CD4-positive, alpha-beta T cell treated with Interleukin-17A for 1 hour (primary cell): ENCODE measurements around the gene DELE1.

Source experiments
- DNase-seq: peaks from one replicate; pipeline ENCODE4 v3.0.0-alpha.2; 2020

The DELE1 gene, protein sequence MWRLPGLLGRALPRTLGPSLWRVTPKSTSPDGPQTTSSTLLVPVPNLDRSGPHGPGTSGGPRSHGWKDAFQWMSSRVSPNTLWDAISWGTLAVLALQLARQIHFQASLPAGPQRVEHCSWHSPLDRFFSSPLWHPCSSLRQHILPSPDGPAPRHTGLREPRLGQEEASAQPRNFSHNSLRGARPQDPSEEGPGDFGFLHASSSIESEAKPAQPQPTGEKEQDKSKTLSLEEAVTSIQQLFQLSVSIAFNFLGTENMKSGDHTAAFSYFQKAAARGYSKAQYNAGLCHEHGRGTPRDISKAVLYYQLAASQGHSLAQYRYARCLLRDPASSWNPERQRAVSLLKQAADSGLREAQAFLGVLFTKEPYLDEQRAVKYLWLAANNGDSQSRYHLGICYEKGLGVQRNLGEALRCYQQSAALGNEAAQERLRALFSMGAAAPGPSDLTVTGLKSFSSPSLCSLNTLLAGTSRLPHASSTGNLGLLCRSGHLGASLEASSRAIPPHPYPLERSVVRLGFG

GRCh38 chr5:141923448-141924313 lies at the start of gene DELE1:
TSS of gene DELE1 (plus strand) at chr5:141923871. CDS start at chr5:141923942, 71 bp downstream.
- peak; percentile 92 for DNase-seq

DNA sequence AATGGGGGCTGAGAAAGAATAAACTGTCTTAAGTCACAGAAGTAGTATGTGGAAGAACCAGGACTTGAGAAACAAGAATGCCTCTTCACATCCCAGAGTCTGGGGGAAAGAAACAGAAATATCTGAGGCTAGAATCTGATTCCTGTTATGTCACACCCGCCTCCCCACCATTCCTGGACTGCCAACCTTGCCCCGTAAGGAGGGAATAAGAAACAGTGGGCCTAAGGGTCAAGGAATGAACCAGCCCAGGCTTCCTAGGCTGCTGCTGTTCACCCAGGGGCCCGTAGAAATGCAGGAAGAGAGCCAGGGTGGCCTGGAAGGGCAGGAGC lies 49.8 kb upstream of the DELE1 start:
- no peak for DNase-seq

DNA sequence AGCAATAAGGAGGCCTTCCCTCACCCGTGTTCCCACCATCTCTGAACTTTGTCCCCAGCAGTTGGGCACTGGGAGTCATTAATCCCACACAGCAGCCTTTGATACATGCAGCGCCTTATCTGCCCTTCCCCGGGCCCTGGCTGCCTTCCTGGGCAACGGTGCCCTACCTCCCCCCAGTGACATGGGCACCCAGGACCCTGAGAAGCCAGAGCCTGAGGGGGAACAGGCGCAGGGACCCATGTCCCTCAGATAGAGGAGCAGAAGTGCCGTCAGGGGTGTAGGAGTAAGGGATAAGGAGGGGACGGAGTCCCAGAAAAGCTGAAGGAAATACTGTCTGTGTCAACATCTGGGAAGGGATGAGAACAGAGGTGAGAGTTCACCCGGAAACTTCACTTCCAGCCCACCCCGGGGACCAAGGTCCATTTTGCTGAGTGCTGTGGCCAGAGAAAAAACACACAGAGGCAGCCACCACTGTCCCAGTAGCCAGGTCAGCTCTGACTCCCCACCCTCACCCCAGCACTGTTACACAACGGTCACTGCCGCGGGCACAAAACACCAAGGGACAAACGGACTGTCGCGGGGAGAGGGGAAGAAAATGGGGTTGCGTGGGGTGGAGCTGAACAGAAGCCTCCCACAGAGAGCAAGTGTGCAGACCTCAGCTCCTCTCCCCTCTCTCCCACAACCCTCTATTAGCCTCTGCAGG lies 49.3 kb upstream of the DELE1 start:
- DNase-seq = no peak

GRCh38 chr5:141875022-141875740 lies 48.5 kb upstream of the DELE1 start:
- no peak for DNase-seq

DNA sequence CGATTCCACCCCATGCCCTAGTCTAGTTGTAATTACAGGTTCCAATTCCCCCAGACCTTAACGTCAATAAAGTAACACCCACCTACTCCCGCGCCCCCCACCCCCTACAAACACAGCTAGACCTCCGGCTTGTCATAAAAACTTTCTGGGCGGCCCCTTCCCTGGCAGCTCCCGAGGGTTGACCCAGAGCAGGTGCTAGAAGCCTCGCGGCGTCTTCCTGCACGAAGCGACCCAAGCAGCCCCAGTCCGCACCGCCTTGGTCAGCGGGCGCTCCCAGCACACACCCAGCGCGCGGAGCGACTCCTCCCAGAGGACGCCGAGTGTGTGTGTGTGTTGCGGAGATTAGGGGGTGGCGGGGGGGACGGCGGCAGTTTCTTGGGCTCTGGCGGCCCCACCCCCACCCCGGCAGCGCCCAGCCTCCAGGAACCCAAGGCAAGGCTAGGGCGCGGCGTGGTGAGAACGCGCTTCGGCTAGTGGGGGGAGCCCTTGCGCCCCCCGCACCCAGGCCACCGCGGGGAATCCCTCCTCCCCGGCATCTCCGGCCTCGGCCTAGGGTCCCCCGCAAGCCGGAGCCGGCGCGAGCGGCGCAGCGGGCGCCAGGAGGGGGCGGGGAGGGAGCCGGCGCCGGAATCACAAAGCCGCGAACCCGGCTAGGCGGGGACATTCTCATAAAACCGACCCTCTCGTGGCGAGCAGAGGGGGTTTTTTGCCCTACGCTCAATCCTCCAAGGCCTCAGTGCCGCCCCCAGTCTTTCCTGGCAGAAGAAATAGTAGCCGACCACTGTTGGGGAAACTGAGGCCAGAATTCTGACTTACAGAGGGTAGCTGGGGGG lies 47.7 kb upstream of the DELE1 start:
- peak; percentile 9 for DNase-seq

GRCh38 chr5:141876628-141877355 lies 46.9 kb upstream of the DELE1 start:
- peak; percentile 41 for DNase-seq

DNA sequence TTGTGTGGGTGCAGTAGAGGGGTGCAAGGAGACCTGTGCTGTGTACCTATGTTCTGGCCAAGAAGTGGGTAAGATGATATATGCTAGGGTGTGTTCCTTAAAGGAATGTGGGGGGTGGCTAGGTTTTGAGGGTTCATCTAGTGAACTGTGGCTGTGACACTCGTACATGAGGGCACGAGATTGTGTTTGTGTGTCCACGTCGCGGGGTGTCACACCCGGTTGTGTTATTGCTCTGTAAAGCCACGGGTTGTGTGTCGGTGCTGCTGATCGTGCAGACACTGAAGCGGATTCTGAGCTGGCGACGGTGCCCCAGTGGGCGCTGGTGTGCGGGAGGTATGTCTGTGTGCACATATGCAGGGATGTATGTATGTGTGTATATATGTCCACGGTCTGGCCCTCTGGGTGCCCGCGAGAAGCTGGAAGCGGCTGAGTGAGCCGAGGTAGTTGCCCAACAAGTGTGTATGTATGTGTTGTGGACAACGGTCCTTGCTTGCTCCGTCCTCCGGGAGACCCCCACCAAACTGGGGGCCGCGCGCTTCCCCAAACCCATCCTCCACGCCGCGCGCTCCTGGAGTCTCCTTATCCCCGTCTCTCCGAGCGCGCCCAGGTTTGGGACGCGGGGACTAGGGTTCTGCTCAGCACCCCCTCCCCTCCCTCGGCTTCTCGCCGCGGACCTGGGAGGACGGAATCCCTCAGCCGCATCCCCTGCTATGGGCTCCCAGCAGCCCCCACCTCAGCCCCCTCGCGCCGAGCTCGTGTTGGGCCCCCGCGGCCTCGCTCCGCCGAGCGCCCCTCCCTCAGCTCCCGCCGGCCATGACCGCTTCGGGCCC lies 46.1 kb upstream of the DELE1 start:
- DNase-seq = peak; percentile 22

- DNase-seq = peak; percentile 19
Observed at GRCh38 chr5:141878186-141878710, 45.4 kb upstream of the DELE1 start, which contains the start of gene PCDH1. TSS of gene PCDH1 (minus strand) at chr5:141878410. CDS start at chr5:141878262, 148 bp downstream.

DNA sequence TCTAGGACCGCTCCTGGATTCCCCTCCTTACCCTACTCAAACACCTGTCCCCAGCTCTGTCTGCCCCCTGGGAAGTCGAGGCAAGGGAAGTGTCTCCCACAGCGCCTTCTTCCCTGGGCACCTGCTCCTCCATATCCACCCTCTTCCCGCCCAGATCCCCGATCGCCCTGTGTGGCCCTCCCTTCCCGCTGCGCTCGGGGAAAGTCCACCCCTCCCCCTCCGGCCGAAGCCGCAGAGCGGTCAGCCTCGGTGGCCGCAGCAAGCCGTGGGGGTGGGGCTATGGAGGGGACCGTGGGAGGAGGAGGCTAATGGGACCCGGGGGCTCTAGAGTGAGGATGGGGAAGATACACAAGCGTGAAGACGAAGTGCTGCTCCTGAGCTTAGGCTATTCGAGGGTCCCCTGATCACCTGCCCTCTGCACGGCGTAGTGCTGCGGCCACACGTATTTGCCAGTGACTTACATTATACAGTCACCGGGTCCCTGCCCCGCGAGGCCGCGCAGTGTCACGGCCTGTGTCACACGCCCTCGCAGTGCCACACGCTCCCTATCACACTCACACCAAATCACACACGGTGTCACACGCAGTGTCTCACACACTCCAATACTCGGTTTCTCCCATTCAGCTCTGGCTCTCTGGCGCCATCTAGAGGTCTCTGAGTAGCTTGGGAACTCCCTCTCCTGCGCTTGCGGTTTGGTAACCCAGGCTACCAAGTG lies 44.8 kb upstream of the DELE1 start:
- peak; percentile 95 for DNase-seq

- no peak for DNase-seq
Observed at GRCh38 chr5:141879426-141879759, 44.3 kb upstream of the DELE1 start.

GRCh38 chr5:141879941-141880738 lies 43.5 kb upstream of the DELE1 start:
- DNase-seq = no peak

- DNase-seq = no peak
Observed at GRCh38 chr5:141880961-141881801, 42.5 kb upstream of the DELE1 start.

- DNase-seq = no peak
Observed at GRCh38 chr5:141881886-141882285, 41.8 kb upstream of the DELE1 start.

- DNase-seq = no peak
Observed at GRCh38 chr5:141882594-141883183, 41.0 kb upstream of the DELE1 start.

- DNase-seq = no peak
Observed at GRCh38 chr5:141883184-141883891, 40.3 kb upstream of the DELE1 start.

DNA sequence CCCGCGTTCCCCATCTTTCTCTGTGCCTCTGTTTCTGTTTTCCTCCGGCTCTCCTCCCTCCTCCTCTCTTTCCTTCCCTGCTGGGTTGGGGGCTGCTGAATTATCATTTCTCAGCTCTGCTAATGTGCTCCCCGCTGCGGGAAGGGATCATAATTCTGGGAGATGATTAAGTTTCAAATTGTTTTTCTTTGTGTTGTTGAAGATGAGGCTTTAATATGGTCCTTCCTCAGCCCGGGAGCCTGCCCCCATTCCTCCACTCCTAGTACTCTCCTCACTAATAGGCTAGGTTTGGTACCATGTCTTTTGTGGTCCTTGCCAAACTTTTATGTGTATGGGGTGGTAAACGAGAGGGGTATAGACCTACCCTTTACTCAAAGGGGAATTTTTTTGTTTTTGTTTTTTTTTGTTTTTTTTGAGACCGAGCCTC lies 39.8 kb upstream of the DELE1 start:
- no peak for DNase-seq
